Inflammatory macrophage treated with lipopolysaccharide for 1 hour (primary cell): ENCODE measurements around the gene BCL10.

Source experiments
- DNase-seq, 2 donors: peaks; one replicate each; pipeline ENCODE4 v3.0.0-alpha.2; 2020 to 2022

BCL10 gene

GRCh38 chr1:85219853-85220610, 56.4 kb downstream of the BCL10 start:
- no peak for DNase-seq

DNA sequence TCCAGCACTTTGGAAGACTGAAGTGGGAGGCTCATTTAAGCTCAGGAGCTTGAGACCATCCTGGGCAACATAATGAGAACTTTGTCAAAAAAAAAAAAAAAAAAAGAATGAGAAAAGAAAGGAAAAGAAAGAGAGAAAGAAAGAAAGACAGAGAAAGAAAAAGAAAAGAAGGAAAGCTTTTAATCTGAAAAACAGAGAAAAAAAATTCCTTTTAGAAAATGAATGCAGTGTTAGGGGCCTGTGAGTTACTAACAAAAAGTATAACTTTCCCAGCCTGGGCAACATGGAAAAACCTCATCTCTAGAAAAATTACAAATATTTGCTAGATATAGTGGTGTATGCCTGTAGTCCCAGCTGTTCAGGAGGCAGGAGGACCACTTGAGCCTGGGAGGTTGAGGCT, 59.7 kb downstream of the BCL10 start:
- no peak for DNase-seq
